Breast epithelium (tissue), 4 donors: ENCODE data around the gene MYO15A. TPM values are rescaled to one million over a fixed set of nuclear protein-coding genes. Genes with fewer than 3 reads are reported as not detected.

Source experiments
- DNase-seq, 2 donors: peaks; one replicate each; pipeline ENCODE4 v3.0.0-alpha.2; 2019; ENCODE audit warnings: low spot score in 2 of 2
- H3K27ac ChIP-seq, 2 donors: fragments of 200-600 bp; sonication (generic) in 1 of 2; one replicate each; pipeline ENCODE4 v1.5.1; 2016 to 2019; ENCODE audit warnings: mild to moderate bottlenecking in 1 of 2
- H3K27me3 ChIP-seq, 2 donors: fragments of 200-600 bp; sonication (generic) in 1 of 2; one replicate each; pipeline versions ENCODE4 v1.5.1 to v1.6.0; 2017 to 2019; ENCODE audit warnings: control low read depth in 1 of 2, mild to moderate bottlenecking in 1 of 2
- H3K36me3 ChIP-seq: fragments of 200-600 bp; one replicate; pipeline ENCODE4 v1.5.1; 2019
- H3K4me1 ChIP-seq, 2 donors: fragments of 200-600 bp; sonication (generic); one replicate each; pipeline ENCODE4 v1.5.1; 2016 to 2019; ENCODE audit warnings: control low read depth in 1 of 2
- H3K4me3 ChIP-seq, 3 donors: fragments of 200-600 bp; sonication (generic); 1 replicate in 2 of 3; 2 replicates in 1 of 3; pipeline ENCODE4 v1.5.1; 2016 to 2019; ENCODE audit warnings: mild to moderate bottlenecking in 3 of 3, moderate library complexity in 2 of 3
- H3K9me3 ChIP-seq, 2 donors: fragments of 200-600 bp; sonication (generic) in 1 of 2; one replicate each; pipeline ENCODE4 v1.5.1; 2016 to 2019; ENCODE audit warnings: control low read depth in 1 of 2
- POLR2A ChIP-seq: fragments of 450-650 bp; IDR thresholded peaks from one replicate; pipeline ENCODE4 v1.6.1; 2016; ENCODE audit warnings: antibody characterized with exemption, mild to moderate bottlenecking, moderate library complexity
- POLR2AphosphoS5 ChIP-seq, 3 donors: sonication (generic); formaldehyde crosslinking; IDR thresholded peaks; one replicate each; pipeline ENCODE4 v1.6.1; 2017; ENCODE audit warnings: antibody characterized with exemption in 3 of 3
- intact Hi-C: fragments of 100-400 bp; cut with DNase I; formaldehyde crosslinking; loops from one replicate; pipeline ENCODE4 v1.15.1; 2023; ENCODE audit warnings: low total_unique reads
- total RNA-seq, 3 donors: library from RNA; depleted of rRNA; stranded (reverse); fragments of >200 nt; gene quantifications; one replicate each; pipeline ENCODE4 v1.1.0, GENCODE V29; 2016
- TF ChIP-seq, protein P1 (sequence below), 3 donors: fragments of 450-650 bp; IDR thresholded peaks; one replicate each; pipeline ENCODE4 v1.5.1; 2016 to 2017; ENCODE audit warnings: antibody characterized with exemption in 3 of 3, mild to moderate bottlenecking in 3 of 3, moderate library complexity in 3 of 3

The MYO15A gene
- total RNA-seq, 3 donors from 2014 or later, result 1.2 to 2.9 (median 2.2) TPM

DNA sequence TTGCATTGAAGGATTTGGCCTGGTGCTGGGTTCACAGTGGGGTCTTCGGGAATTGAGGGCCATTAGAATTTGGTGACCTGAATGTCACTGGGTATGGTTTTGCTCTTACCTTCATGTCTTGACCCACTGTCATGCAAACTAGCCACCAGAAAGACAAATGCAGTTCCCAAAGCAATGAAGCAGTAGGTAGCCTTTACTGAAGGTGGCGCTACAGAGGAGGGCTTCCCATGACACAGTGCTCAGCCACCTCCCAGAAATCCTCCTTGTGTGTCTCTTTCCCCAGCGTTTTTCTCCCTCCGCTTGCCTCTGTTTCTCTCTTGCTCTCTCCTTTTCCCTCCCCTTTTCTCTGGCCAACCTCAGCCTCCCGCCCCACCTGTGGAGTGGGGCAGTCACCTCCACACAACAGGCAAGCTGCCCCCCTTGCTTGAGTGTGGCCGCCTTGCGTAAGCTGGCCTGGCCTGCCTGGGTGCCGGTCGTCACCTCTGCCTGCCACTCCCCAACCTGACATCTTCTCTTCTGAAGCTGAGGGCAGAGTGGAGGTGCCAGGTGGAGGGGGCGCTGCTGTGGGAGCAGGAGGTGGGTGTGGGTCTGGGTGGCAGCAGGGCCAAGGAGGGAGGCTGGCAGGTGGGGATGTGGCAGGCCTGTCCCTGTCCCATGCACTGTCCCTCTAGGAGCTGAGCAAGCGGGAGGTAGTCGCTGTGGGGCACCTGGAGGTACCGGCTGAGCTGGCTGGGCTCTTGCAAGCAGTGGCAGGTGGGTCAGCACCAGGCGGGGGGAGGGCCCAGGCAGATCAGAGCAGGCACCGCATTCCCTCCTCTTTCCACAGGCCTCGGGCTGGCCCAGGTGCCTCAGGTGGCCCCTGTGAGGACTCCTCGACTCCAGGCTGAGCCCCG, 34.7 kb downstream of the MYO15A start:
- H3K9me3 ChIP-seq, result no peaks in the 10 kb centered on the region
- no peaks in the 10 kb centered on the region for H3K4me1 ChIP-seq
- no peaks in the 10 kb centered on the region for H3K36me3 ChIP-seq
- DNase-seq, result no peak
- H3K27me3 ChIP-seq, result no peaks in the 10 kb centered on the region
- intact Hi-C loops, result no loop called here
- TF ChIP-seq POLR2A (no peak), POLR2AphosphoS5 (IDR thresholded peaks at IDR 0.05) (no peak)
- TF ChIP-seq, protein P1, sequence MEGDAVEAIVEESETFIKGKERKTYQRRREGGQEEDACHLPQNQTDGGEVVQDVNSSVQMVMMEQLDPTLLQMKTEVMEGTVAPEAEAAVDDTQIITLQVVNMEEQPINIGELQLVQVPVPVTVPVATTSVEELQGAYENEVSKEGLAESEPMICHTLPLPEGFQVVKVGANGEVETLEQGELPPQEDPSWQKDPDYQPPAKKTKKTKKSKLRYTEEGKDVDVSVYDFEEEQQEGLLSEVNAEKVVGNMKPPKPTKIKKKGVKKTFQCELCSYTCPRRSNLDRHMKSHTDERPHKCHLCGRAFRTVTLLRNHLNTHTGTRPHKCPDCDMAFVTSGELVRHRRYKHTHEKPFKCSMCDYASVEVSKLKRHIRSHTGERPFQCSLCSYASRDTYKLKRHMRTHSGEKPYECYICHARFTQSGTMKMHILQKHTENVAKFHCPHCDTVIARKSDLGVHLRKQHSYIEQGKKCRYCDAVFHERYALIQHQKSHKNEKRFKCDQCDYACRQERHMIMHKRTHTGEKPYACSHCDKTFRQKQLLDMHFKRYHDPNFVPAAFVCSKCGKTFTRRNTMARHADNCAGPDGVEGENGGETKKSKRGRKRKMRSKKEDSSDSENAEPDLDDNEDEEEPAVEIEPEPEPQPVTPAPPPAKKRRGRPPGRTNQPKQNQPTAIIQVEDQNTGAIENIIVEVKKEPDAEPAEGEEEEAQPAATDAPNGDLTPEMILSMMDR (IDR thresholded peaks at IDR 0.05), result no peak
- no peak overlapping the region for H3K27ac ChIP-seq
- H3K4me3 ChIP-seq, result no peak overlapping the region

DNA sequence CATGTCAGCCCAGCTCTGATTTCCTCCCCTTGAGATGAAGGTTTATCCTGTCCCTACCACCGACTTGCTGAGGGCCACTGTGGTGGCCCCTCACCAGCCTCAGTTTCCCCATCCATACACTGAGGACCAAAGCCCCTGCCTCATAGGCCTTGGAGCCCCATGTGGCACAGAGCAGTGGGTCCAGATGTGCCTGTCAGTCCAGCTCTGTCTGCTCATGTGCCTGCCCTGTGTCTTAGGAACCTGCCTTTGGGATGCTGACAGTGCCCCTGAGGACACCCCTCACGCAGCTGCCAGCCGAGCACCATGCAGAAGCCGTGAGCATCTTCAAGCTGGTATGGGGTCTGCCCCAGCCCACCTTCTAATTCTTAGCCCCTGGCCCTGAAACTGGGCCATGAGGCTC, 35.7 kb downstream of the MYO15A start:
- Histone ChIP-seq H3K27me3 (no peaks in the 10 kb centered on the region), H3K27ac (no peak overlapping the region), H3K36me3 (no peaks in the 10 kb centered on the region), H3K4me3 (no peak overlapping the region), H3K4me1 (no peaks in the 10 kb centered on the region), H3K9me3 (no peaks in the 10 kb centered on the region)
- DNase-seq, result no peak
- intact Hi-C loops, result no loop called here
- TF ChIP-seq POLR2AphosphoS5 (IDR thresholded peaks at IDR 0.05), result no peak
- no peak for TF ChIP-seq POLR2A
- TF ChIP-seq, protein P1 (IDR thresholded peaks at IDR 0.05), result no peak

- no peak overlapping the region for H3K27ac ChIP-seq
- no peaks in the 10 kb centered on the region for H3K4me1 ChIP-seq
- intact Hi-C loops, result no loop called here
- TF ChIP-seq POLR2A, result no peak
- TF ChIP-seq, protein P1 (IDR thresholded peaks at IDR 0.05), result no peak
- no peaks in the 10 kb centered on the region for H3K9me3 ChIP-seq
- H3K27me3 ChIP-seq, result no peaks in the 10 kb centered on the region
- H3K36me3 ChIP-seq, result no peaks in the 10 kb centered on the region
- no peak overlapping the region for H3K4me3 ChIP-seq
- no peak for DNase-seq
Measured at GRCh38 chr17:18144855-18145254, 36.3 kb downstream of the MYO15A start.

DNA sequence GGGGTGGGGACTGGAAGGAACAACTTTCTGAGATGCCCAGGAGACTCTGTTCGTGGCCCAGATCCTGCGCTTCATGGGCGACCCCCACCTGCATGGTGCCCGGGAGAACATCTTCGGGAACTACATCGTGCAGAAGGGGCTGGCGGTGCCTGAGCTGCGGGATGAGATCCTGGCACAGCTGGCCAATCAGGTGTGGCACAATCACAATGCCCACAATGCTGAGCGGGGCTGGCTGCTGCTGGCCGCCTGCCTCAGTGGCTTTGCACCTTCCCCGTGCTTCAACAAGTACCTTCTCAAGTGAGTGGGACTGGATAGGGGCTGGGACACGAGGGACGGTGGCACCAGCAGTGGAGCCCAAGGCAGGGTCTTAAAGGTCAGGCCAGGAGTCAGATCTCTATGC, 37.3 kb downstream of the MYO15A start:
- TF ChIP-seq POLR2A (no peak), POLR2AphosphoS5 (IDR thresholded peaks at IDR 0.05) (no peak)
- TF ChIP-seq, protein P1 (IDR thresholded peaks at IDR 0.05), result no peak
- intact Hi-C loops, result no loop called here
- Histone ChIP-seq H3K4me3 (no peak overlapping the region), H3K36me3 (no peaks in the 10 kb centered on the region), H3K27ac (no peak overlapping the region), H3K4me1 (no peaks in the 10 kb centered on the region), H3K9me3 (no peaks in the 10 kb centered on the region), H3K27me3 (no peaks in the 10 kb centered on the region)
- no peak for DNase-seq

DNA sequence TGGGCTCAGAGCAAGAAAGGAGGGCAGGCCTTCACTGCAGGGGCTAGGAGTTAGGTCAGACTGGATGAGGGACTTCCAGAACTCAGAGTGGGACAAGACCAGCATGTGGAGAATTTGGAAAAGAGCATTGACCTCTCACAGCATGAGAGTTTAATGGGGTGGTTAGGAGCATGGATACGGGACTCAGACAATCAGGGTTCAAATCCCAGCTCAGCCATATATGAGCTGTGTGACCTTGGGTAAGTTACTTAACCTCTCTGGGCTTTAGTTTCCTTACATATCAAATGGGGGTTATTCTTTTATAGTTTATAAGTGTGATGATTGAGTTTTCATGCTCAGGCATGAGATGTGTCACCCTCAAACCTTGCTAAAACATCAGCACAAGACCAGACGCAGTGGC, 37.7 kb downstream of the MYO15A start:
- DNase-seq, result no peak
- Histone ChIP-seq H3K36me3 (no peaks in the 10 kb centered on the region), H3K4me3 (no peak overlapping the region), H3K27ac (no peak overlapping the region), H3K27me3 (no peaks in the 10 kb centered on the region), H3K4me1 (no peaks in the 10 kb centered on the region), H3K9me3 (no peaks in the 10 kb centered on the region)
- intact Hi-C loops, result no loop called here
- TF ChIP-seq, protein P1 (IDR thresholded peaks at IDR 0.05), result no peak
- TF ChIP-seq POLR2AphosphoS5 (IDR thresholded peaks at IDR 0.05), result no peak
